ENCODE results near the gene CMTM6. TPM values are rescaled to one million over a fixed set of nuclear protein-coding genes. Genes with fewer than 3 reads are reported as not detected.
"Not testable (repeated sequence)": the region's sequence is repeated elsewhere in the genome, so short reads cannot be mapped to it uniquely, and the experiment has no call there.

CMTM6 gene
- total and polyA plus RNA-seq, 9 of the 15 experiments (the other 6 are each of a cell fraction or from before 2014, with no cell fraction given), result 8.9 to 39.7 (median 19.5) TPM

- ATAC-seq; CTCF ChIA-PET (ENCODE audit: low intra/inter-chr PET ratio); H3K36me3 ChIP-seq (ENCODE audit: control insufficient read depth, insufficient read depth, low read length); FAIRE-seq; H3K4me3 ChIP-seq; H3K27me3 ChIP-seq (ENCODE audit: control insufficient read depth in 2 of 2, insufficient read depth in 2 of 2, low read length in 2 of 2); H3K4me2 ChIP-seq (ENCODE audit: insufficient read depth, low read length); BruUV-seq (replicated peaks); H4K20me1 ChIP-seq (replicated peaks; ENCODE audit: control insufficient read depth, insufficient read depth, low read length); H3K9ac ChIP-seq (ENCODE audit: insufficient read depth in 1 of 2, low read depth in 2 of 2, low read length in 2 of 2); H3K79me2 ChIP-seq (ENCODE audit: control insufficient read depth, insufficient read depth, low read length); H3K9me3 ChIP-seq (replicated peaks; ENCODE audit: control insufficient read depth, insufficient read depth, low read depth, low read length); DNase-seq (ENCODE audit: extremely low read depth in 1 of 4, low spot score in 3 of 4); H3K27ac ChIP-seq (ENCODE audit: extremely low read depth, low read depth, low read length); H3K4me1 ChIP-seq (replicated peaks in 1 of 2; ENCODE audit: control insufficient read depth in 2 of 2, insufficient read depth in 2 of 2, low read length in 2 of 2); H3K9me1 ChIP-seq (ENCODE audit: control insufficient read depth, insufficient read depth, low read length); H2AFZ ChIP-seq (ENCODE audit: low read depth, low read length): not testable (repeated sequence)
- in situ Hi-C loops (cut with MboI), result loop anchor here (5.0 kb wide), 1 partner anchor 151 kb away; no protein-coding TSS in a partner anchor
- 79% methylated on average over 9 of the region's 9 CpGs for WGBS (ENCODE audit: insufficient coverage, low coverage, missing lambda C conversion rate)
- intact Hi-C loops (cut with micrococcal nuclease), result loop anchor here (10.0 kb wide), 1 partner anchor 558 kb away; no protein-coding TSS in a partner anchor
- POLR2A ChIA-PET, result interaction anchor here (0.9 kb wide), 1 partner anchor 15 kb away, joined by 3 read pairs; no protein-coding TSS in a partner anchor
Measured at GRCh38 chr3:32516751-32517150, 14.1 kb upstream of the CMTM6 start.

- ChIA-PET CTCF (ENCODE audit: low intra/inter-chr PET ratio) (interaction anchor here (0.6 to 2.7 kb wide), 5 partner anchors 79 to 423 kb away, joined by 3 to 29 read pairs (median 6); no protein-coding TSS in a partner anchor), POLR2A (interaction anchor here (0.5 kb wide), 1 partner anchor 13 kb away, joined by 3 read pairs; no protein-coding TSS in a partner anchor)
- in situ Hi-C loops (cut with MboI) (no loop called here), intact Hi-C loops (cut with micrococcal nuclease) (loop anchor here (5.0 to 10.0 kb wide), 2 partner anchors 86 to 564 kb away; no protein-coding TSS in a partner anchor)
- no peak overlapping the region for H3K4me3 ChIP-seq
- WGBS (ENCODE audit: insufficient coverage, low coverage, missing lambda C conversion rate), result 28% methylated on average over 2 of the region's 2 CpGs
- H3K27ac ChIP-seq (ENCODE audit: extremely low read depth, low read depth, low read length), result no peak overlapping the region
- H3K4me2 ChIP-seq (ENCODE audit: insufficient read depth, low read length), result no peak overlapping the region
- H2AFZ ChIP-seq (ENCODE audit: low read depth, low read length), result no peak overlapping the region
- FAIRE-seq (no peak), ATAC-seq (no peak), DNase-seq (ENCODE audit: extremely low read depth in 1 of 4, low spot score in 3 of 4) (no peak)
- no peak overlapping the region for H3K9ac ChIP-seq (ENCODE audit: insufficient read depth in 1 of 2, low read depth in 2 of 2, low read length in 2 of 2)
- no peaks in the 10 kb centered on the region for H3K27me3 ChIP-seq (ENCODE audit: control insufficient read depth in 2 of 2, insufficient read depth in 2 of 2, low read length in 2 of 2)
- no peaks in the 10 kb centered on the region; a peak in 1 of 5 replicates for H3K4me1 ChIP-seq (replicated peaks in 1 of 2; ENCODE audit: control insufficient read depth in 2 of 2, insufficient read depth in 2 of 2, low read length in 2 of 2)
- no peaks in the 10 kb centered on the region for H3K36me3 ChIP-seq (ENCODE audit: control insufficient read depth, insufficient read depth, low read length)
- TF ChIP-seq ZNF561 (CRISPR knock-in tag; conservative IDR thresholded peaks at IDR 0.05), result no peak
- TF ChIP-seq ELF4 (CRISPR knock-in tag; IDR thresholded peaks at IDR 0.05), result no peak
- TF ChIP-seq CCAR2 (IDR thresholded peaks at IDR 0.05; ENCODE audit: low read depth, low read length), result no peak
- TF ChIP-seq GTF2F1 (IDR thresholded peaks at IDR 0.05; ENCODE audit: low read depth, low read length), result no peak
- TF ChIP-seq NR4A1 (CRISPR knock-in tag; IDR thresholded peaks at IDR 0.05), result no peak
- no peak for TF ChIP-seq NR4A1 (tag; IDR thresholded peaks at IDR 0.05)
- no peak for TF ChIP-seq YY1 (IDR thresholded peaks at IDR 0.05; ENCODE audit: borderline replicate concordance in 1 of 3, control insufficient read depth in 1 of 3, extremely low read depth in 1 of 3, insufficient read depth in 3 of 3, insufficient read length in 1 of 3, insufficient replicate concordance in 2 of 3, low read depth in 1 of 3, low read length in 2 of 3)
- TF ChIP-seq ZBTB1 (CRISPR knock-in tag; IDR thresholded peaks at IDR 0.05; ENCODE audit: borderline replicate concordance, low read depth), result no peak
- TF ChIP-seq USF1 (CRISPR knock-in tag; IDR thresholded peaks at IDR 0.05), result no peak
- TF ChIP-seq SAFB2 (IDR thresholded peaks at IDR 0.05; ENCODE audit: borderline replicate concordance, low read depth, low read length, severe bottlenecking), result no peak
- no peak for TF ChIP-seq PRPF4 (IDR thresholded peaks at IDR 0.05; ENCODE audit: insufficient read depth, low read depth, low read length, poor library complexity, severe bottlenecking)
- TF ChIP-seq ETV1 (tag; conservative IDR thresholded peaks at IDR 0.05; ENCODE audit: low read depth), result no peak
- no peak for TF ChIP-seq DPF2 (IDR thresholded peaks at IDR 0.05)
- no TSS peak for BruUV-seq (replicated peaks)
- no peaks in the 10 kb centered on the region for H4K20me1 ChIP-seq (replicated peaks; ENCODE audit: control insufficient read depth, insufficient read depth, low read length)
- H3K9me3 ChIP-seq (replicated peaks; ENCODE audit: control insufficient read depth, insufficient read depth, low read depth, low read length), result no peaks in the 10 kb centered on the region
- no peaks in the 10 kb centered on the region for H3K79me2 ChIP-seq (ENCODE audit: control insufficient read depth, insufficient read depth, low read length)
- H3K9me1 ChIP-seq (ENCODE audit: control insufficient read depth, insufficient read depth, low read length), result no peaks in the 10 kb centered on the region
Measured at GRCh38 chr3:32511005-32511404, 8.4 kb upstream of the CMTM6 start.

Data from K562 (cell line).